ENCODE measurements around the gene MYO15B. TPM values are rescaled to one million over a fixed set of nuclear protein-coding genes. Genes with fewer than 3 reads are reported as not detected.

MYO15B gene
- total and polyA plus RNA-seq, 2 of the 13 experiments (the other 11 are each of a cell fraction or from before 2014, with no cell fraction given): 2.8 to 8.1 TPM

GRCh38 chr17:75666959-75667790 lies 79.6 kb downstream of the MYO15B start, which contains the start of the genes RECQL5 and SAP30BP (continued):
- TF ChIP-seq, protein P1, sequence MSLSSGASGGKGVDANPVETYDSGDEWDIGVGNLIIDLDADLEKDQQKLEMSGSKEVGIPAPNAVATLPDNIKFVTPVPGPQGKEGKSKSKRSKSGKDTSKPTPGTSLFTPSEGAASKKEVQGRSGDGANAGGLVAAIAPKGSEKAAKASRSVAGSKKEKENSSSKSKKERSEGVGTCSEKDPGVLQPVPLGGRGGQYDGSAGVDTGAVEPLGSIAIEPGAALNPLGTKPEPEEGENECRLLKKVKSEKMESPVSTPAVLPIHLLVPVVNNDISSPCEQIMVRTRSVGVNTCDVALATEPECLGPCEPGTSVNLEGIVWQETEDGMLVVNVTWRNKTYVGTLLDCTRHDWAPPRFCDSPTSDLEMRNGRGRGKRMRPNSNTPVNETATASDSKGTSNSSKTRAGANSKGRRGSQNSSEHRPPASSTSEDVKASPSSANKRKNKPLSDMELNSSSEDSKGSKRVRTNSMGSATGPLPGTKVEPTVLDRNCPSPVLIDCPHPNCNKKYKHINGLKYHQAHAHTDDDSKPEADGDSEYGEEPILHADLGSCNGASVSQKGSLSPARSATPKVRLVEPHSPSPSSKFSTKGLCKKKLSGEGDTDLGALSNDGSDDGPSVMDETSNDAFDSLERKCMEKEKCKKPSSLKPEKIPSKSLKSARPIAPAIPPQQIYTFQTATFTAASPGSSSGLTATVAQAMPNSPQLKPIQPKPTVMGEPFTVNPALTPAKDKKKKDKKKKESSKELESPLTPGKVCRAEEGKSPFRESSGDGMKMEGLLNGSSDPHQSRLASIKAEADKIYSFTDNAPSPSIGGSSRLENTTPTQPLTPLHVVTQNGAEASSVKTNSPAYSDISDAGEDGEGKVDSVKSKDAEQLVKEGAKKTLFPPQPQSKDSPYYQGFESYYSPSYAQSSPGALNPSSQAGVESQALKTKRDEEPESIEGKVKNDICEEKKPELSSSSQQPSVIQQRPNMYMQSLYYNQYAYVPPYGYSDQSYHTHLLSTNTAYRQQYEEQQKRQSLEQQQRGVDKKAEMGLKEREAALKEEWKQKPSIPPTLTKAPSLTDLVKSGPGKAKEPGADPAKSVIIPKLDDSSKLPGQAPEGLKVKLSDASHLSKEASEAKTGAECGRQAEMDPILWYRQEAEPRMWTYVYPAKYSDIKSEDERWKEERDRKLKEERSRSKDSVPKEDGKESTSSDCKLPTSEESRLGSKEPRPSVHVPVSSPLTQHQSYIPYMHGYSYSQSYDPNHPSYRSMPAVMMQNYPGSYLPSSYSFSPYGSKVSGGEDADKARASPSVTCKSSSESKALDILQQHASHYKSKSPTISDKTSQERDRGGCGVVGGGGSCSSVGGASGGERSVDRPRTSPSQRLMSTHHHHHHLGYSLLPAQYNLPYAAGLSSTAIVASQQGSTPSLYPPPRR (CRISPR knock-in tag; IDR thresholded peaks at IDR 0.05; ENCODE audit: borderline replicate concordance): no peak
- TF ChIP-seq PRDM15 (CRISPR knock-in tag; IDR thresholded peaks at IDR 0.05) (no peak), PHF8 (CRISPR knock-in tag; IDR thresholded peaks at IDR 0.05) (peak; percentile 86), IRX3 (CRISPR knock-in tag; IDR thresholded peaks at IDR 0.05; ENCODE audit: borderline replicate concordance, low read depth) (no peak), FOSL1 (CRISPR knock-in tag; IDR thresholded peaks at IDR 0.05; ENCODE audit: borderline replicate concordance) (peak; percentile 11; the same call in 1 of the 2 replicates), ZNF274 (CRISPR knock-in tag; IDR thresholded peaks at IDR 0.05) (no peak), ZNF563 (CRISPR knock-in tag; IDR thresholded peaks at IDR 0.05) (peak; percentile 72), HMGXB3 (CRISPR knock-in tag; IDR thresholded peaks at IDR 0.05; ENCODE audit: borderline replicate concordance) (peak; percentile 35)
- TF ChIP-seq, protein P2, sequence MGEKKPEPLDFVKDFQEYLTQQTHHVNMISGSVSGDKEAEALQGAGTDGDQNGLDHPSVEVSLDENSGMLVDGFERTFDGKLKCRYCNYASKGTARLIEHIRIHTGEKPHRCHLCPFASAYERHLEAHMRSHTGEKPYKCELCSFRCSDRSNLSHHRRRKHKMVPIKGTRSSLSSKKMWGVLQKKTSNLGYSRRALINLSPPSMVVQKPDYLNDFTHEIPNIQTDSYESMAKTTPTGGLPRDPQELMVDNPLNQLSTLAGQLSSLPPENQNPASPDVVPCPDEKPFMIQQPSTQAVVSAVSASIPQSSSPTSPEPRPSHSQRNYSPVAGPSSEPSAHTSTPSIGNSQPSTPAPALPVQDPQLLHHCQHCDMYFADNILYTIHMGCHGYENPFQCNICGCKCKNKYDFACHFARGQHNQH (CRISPR knock-in tag; IDR thresholded peaks at IDR 0.05): peak; percentile 62; the same call in 1 of the 2 replicates
- TF ChIP-seq, protein P3, sequence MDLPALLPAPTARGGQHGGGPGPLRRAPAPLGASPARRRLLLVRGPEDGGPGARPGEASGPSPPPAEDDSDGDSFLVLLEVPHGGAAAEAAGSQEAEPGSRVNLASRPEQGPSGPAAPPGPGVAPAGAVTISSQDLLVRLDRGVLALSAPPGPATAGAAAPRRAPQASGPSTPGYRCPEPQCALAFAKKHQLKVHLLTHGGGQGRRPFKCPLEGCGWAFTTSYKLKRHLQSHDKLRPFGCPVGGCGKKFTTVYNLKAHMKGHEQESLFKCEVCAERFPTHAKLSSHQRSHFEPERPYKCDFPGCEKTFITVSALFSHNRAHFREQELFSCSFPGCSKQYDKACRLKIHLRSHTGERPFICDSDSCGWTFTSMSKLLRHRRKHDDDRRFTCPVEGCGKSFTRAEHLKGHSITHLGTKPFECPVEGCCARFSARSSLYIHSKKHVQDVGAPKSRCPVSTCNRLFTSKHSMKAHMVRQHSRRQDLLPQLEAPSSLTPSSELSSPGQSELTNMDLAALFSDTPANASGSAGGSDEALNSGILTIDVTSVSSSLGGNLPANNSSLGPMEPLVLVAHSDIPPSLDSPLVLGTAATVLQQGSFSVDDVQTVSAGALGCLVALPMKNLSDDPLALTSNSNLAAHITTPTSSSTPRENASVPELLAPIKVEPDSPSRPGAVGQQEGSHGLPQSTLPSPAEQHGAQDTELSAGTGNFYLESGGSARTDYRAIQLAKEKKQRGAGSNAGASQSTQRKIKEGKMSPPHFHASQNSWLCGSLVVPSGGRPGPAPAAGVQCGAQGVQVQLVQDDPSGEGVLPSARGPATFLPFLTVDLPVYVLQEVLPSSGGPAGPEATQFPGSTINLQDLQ (CRISPR knock-in tag; IDR thresholded peaks at IDR 0.05): no peak

Measured in HepG2 (cell line).